Gastroesophageal sphincter (tissue), 4 donors: ENCODE measurements around the gene CDH4. TPM values are rescaled to one million over a fixed set of nuclear protein-coding genes. Genes with fewer than 3 reads are reported as not detected.

ENCODE experiments used
- ATAC-seq: fragments of 150-250 bp; one replicate; pipeline ENCODE4 v1.9.1; 2016; ENCODE audit warnings: mild to moderate bottlenecking, moderate library complexity
- H3K27ac ChIP-seq, 4 donors: fragments of 200-600 bp; sonication (generic) in 3 of 4; 1 replicate in 3 of 4; 2 replicates in 1 of 4; pipeline ENCODE4 v1.5.1; 2016 to 2019
- H3K27me3 ChIP-seq: fragments of 200-600 bp; sonication (generic); one replicate; pipeline ENCODE4 v1.5.1; 2019
- H3K36me3 ChIP-seq, 2 donors: fragments of 200-600 bp; sonication (generic); one replicate each; pipeline ENCODE4 v1.5.1; 2019; ENCODE audit warnings: control low read depth in 1 of 2
- H3K4me1 ChIP-seq, 3 donors: fragments of 200-600 bp; sonication (generic); 1 replicate in 2 of 3; 2 replicates in 1 of 3; pipeline ENCODE4 v1.5.1; 2016 to 2019; ENCODE audit warnings: control low read depth in 2 of 3
- H3K4me3 ChIP-seq, 2 donors: fragments of 200-600 bp; sonication (generic); one replicate each; pipeline ENCODE4 v1.5.1; 2019; ENCODE audit warnings: mild to moderate bottlenecking in 1 of 2, moderate library complexity in 1 of 2
- H3K9me3 ChIP-seq, 3 donors: fragments of 200-600 bp; sonication (generic); one replicate each; pipeline ENCODE4 v1.5.1; 2017 to 2019; ENCODE audit warnings: control low read depth in 2 of 3
- CTCF ChIP-seq, 4 experiments: fragments of 200-600 bp in 2 of 4; fragments of 450-650 bp in 2 of 4; sonication (generic) in 1 of 4; IDR thresholded peaks; one replicate each; pipeline ENCODE4 v1.5.1; 2017 to 2019; ENCODE audit warnings: antibody characterized with exemption in 4 of 4, mild to moderate bottlenecking in 2 of 4, moderate library complexity in 2 of 4
- EP300 ChIP-seq: sonication (generic); formaldehyde crosslinking; IDR thresholded peaks from one replicate; pipeline ENCODE4 v1.6.1; 2017; ENCODE audit warnings: antibody characterized with exemption, mild to moderate bottlenecking
- POLR2A ChIP-seq, 2 donors: fragments of 450-650 bp; IDR thresholded peaks; one replicate each; pipeline ENCODE4 v1.6.1; 2017; ENCODE audit warnings: antibody characterized with exemption in 2 of 2, mild to moderate bottlenecking in 2 of 2, moderate library complexity in 1 of 2
- POLR2AphosphoS5 ChIP-seq: sonication (generic); formaldehyde crosslinking; IDR thresholded peaks from one replicate; pipeline ENCODE4 v1.6.1; 2017; ENCODE audit warnings: antibody characterized with exemption
- WGBS, 2 donors: methylation state at CpG; one replicate each; pipeline ENCODE4 v1.1.5; 2018; ENCODE audit warnings: low coverage in 1 of 2; 5-methylcytosine and 5-hydroxymethylcytosine counted together
- total RNA-seq, 4 donors: library from RNA; depleted of rRNA; stranded (reverse); fragments of >200 nt; gene quantifications; one replicate each; pipeline ENCODE4 v1.1.0, GENCODE V29; 2016

CDH4 gene
- total RNA-seq, 4 donors from 2014 or later: under 0.01 to 1.5 (median 0.42) TPM; not detected in 1

GRCh38 chr20:61953037-61954021 is 701.3 kb downstream of the CDH4 start:
- no peaks in the 10 kb centered on the region for H3K9me3 ChIP-seq
- no peak for ATAC-seq
- WGBS, 2 donors: no CpG with 5 or more reads among the region's 20 CpGs
- H3K4me1 ChIP-seq: no peaks in the 10 kb centered on the region
- H3K36me3 ChIP-seq: no peaks in the 10 kb centered on the region
- H3K27ac ChIP-seq: no peak overlapping the region
- TF ChIP-seq POLR2A (IDR thresholded peaks at IDR 0.05): no peak
- no peak for TF ChIP-seq CTCF (IDR thresholded peaks at IDR 0.05)
- no peak for TF ChIP-seq EP300
- TF ChIP-seq POLR2AphosphoS5: no peak
- H3K27me3 ChIP-seq: peaks cover 45% of the 10 kb centered on the region
- H3K4me3 ChIP-seq: no peak overlapping the region

GRCh38 chr20:61954276-61955021 is 702.4 kb downstream of the CDH4 start:
- TF ChIP-seq POLR2AphosphoS5: no peak
- TF ChIP-seq CTCF (IDR thresholded peaks at IDR 0.05): no peak
- TF ChIP-seq POLR2A (IDR thresholded peaks at IDR 0.05): no peak
- no peak for TF ChIP-seq EP300
- H3K27me3 ChIP-seq: peaks cover 45% of the 10 kb centered on the region
- H3K36me3 ChIP-seq: no peaks in the 10 kb centered on the region
- WGBS, 2 donors: 54 to 67% methylated on average over 3 to 8 of the region's 16 CpGs
- no peak overlapping the region for H3K4me3 ChIP-seq
- H3K27ac ChIP-seq: no peak overlapping the region
- no peaks in the 10 kb centered on the region for H3K4me1 ChIP-seq
- ATAC-seq: no peak
- H3K9me3 ChIP-seq: no peaks in the 10 kb centered on the region

- ATAC-seq: no peak
- no peaks in the 10 kb centered on the region for H3K9me3 ChIP-seq
- no peak overlapping the region for H3K4me3 ChIP-seq
- H3K4me1 ChIP-seq: no peaks in the 10 kb centered on the region
- H3K27me3 ChIP-seq: peaks cover 33% of the 10 kb centered on the region
- no peak overlapping the region for H3K27ac ChIP-seq
- WGBS, 2 donors: 48 to 66% methylated on average over 5 to 6 of the region's 6 CpGs
- no peaks in the 10 kb centered on the region for H3K36me3 ChIP-seq
- TF ChIP-seq CTCF (IDR thresholded peaks at IDR 0.05): no peak
- no peak for TF ChIP-seq EP300
- no peak for TF ChIP-seq POLR2A (IDR thresholded peaks at IDR 0.05)
- no peak for TF ChIP-seq POLR2AphosphoS5
Measured at GRCh38 chr20:61955668-61956395, 703.8 kb downstream of the CDH4 start.

- H3K4me1 ChIP-seq: no peaks in the 10 kb centered on the region
- TF ChIP-seq POLR2AphosphoS5 (no peak), EP300 (no peak), CTCF (IDR thresholded peaks at IDR 0.05) (no peak), POLR2A (IDR thresholded peaks at IDR 0.05) (no peak)
- H3K4me3 ChIP-seq: no peak overlapping the region
- H3K36me3 ChIP-seq: no peaks in the 10 kb centered on the region
- ATAC-seq: no peak
- H3K27ac ChIP-seq: no peak overlapping the region
- 27 to 35% methylated on average over 12 of the region's 12 CpGs for WGBS, 2 donors
- no peaks in the 10 kb centered on the region for H3K9me3 ChIP-seq
- peaks cover 30% of the 10 kb centered on the region for H3K27me3 ChIP-seq
Measured at GRCh38 chr20:61956396-61957342, 704.6 kb downstream of the CDH4 start.
